ENCODE measurements around the gene TPPP2. TPM values are rescaled to one million over a fixed set of nuclear protein-coding genes. Genes with fewer than 3 reads are reported as not detected.

Gene TPPP2
- total and polyA plus RNA-seq, 8 donors: 0.23 to 0.59 (median 0.46) TPM; not detected in 5

Small RNA genes within 50 kb of the gene (microRNA-seq; reads per million reads assigned to microRNA genes)
- gene MIR6717: 0 reads per million in 2 donors

Other genes starting within 250 kb of the TPPP2 start
- 1 to 10 TPM in 3 of 6 donors, under 1 TPM in 3; 0.31 to 9.9 (median 1.5) TPM for gene RNASE6, start 248.9 kb upstream of the TPPP2 start, total RNA-seq
- 1 to 10 TPM in 1 of 2 donors, under 1 TPM in 1; 0.99 to 1.1 TPM for gene RNASE6, start 248.9 kb upstream of the TPPP2 start, polyA plus RNA-seq
- 100 to 1,000 TPM; 281 to 696 (median 362) TPM for gene RNASE1, start 227.4 kb upstream of the TPPP2 start, total RNA-seq
- gene RNASE1, start 227.4 kb upstream of the TPPP2 start, polyA plus RNA-seq: 100 to 1,000 TPM; 144 to 177 TPM
- gene RNASE3, start 138.8 kb upstream of the TPPP2 start, total RNA-seq: not detected
- gene RNASE3, start 138.8 kb upstream of the TPPP2 start, polyA plus RNA-seq: not detected
- 1 to 10 TPM in 2 of 6 donors, under 1 TPM in 3, not detected in 1; 0.28 to 1.3 (median 0.72) TPM for gene RNASE2, start 74.7 kb upstream of the TPPP2 start, total RNA-seq
- under 1 TPM; 0.27 to 0.45 TPM for gene RNASE2, start 74.7 kb upstream of the TPPP2 start, polyA plus RNA-seq
- gene METTL17, start 40.2 kb upstream of the TPPP2 start, total RNA-seq: 10 to 100 TPM; 19.0 to 34.1 (median 25.6) TPM
- gene METTL17, start 40.2 kb upstream of the TPPP2 start, polyA plus RNA-seq: 100 to 1,000 TPM in 1 of 2 donors, 10 to 100 TPM in 1; 61.2 to 103 TPM
- not detected for gene SLC39A2, start 30.9 kb upstream of the TPPP2 start, total RNA-seq
- under 1 TPM in 1 of 2 donors, not detected in 1; 0.09 TPM for gene SLC39A2, start 30.9 kb upstream of the TPPP2 start, polyA plus RNA-seq
- 10 to 100 TPM; 37.5 to 75.4 (median 47.4) TPM for gene NDRG2, start 5.2 kb upstream of the TPPP2 start, total RNA-seq
- 100 to 1,000 TPM; 104 to 159 TPM for gene NDRG2, start 5.2 kb upstream of the TPPP2 start, polyA plus RNA-seq
- under 1 TPM in 2 of 6 donors, not detected in 4; 0.08 to 0.12 TPM for gene RNASE13, start 4.6 kb downstream of the TPPP2 start, total RNA-seq
- gene RNASE13, start 4.6 kb downstream of the TPPP2 start, polyA plus RNA-seq: under 1 TPM; 0.15 to 0.23 TPM
- under 1 TPM in 4 of 6 donors, not detected in 2; 0.23 to 0.78 (median 0.28) TPM for gene RNASE7, start 12.1 kb downstream of the TPPP2 start, total RNA-seq
- gene RNASE7, start 12.1 kb downstream of the TPPP2 start, polyA plus RNA-seq: under 1 TPM in 1 of 2 donors, not detected in 1; 0.11 TPM
- gene RNASE8, start 27.6 kb downstream of the TPPP2 start, total RNA-seq: not detected
- gene RNASE8, start 27.6 kb downstream of the TPPP2 start, polyA plus RNA-seq: not detected
- 10 to 100 TPM; 24.5 to 58.0 (median 36.4) TPM for gene ARHGEF40, start 40.1 kb downstream of the TPPP2 start, total RNA-seq
- 10 to 100 TPM; 68.8 to 77.0 TPM for gene ARHGEF40, start 40.1 kb downstream of the TPPP2 start, polyA plus RNA-seq
- 10 to 100 TPM; 13.5 to 23.6 (median 16.1) TPM for gene ZNF219, start 68.4 kb downstream of the TPPP2 start, total RNA-seq
- gene ZNF219, start 68.4 kb downstream of the TPPP2 start, polyA plus RNA-seq: 10 to 100 TPM; 19.8 to 20.5 TPM
- gene TMEM253, start 70.8 kb downstream of the TPPP2 start, total RNA-seq: 1 to 10 TPM in 2 of 6 donors, under 1 TPM in 4; 0.16 to 1.6 (median 0.56) TPM
- 1 to 10 TPM; 1.8 to 4.9 TPM for gene TMEM253, start 70.8 kb downstream of the TPPP2 start, polyA plus RNA-seq
- gene OR5AU1, start 125.8 kb downstream of the TPPP2 start, total RNA-seq: not detected
- not detected for gene OR5AU1, start 125.8 kb downstream of the TPPP2 start, polyA plus RNA-seq
- 100 to 1,000 TPM; 118 to 257 (median 175) TPM for gene HNRNPC, start 239.2 kb downstream of the TPPP2 start, total RNA-seq
- 100 to 1,000 TPM; 259 to 269 TPM for gene HNRNPC, start 239.2 kb downstream of the TPPP2 start, polyA plus RNA-seq
- gene RPGRIP1, start 249.9 kb downstream of the TPPP2 start, total RNA-seq: under 1 TPM in 3 of 6 donors, not detected in 3; 0.16 to 0.23 (median 0.21) TPM
- gene RPGRIP1, start 249.9 kb downstream of the TPPP2 start, polyA plus RNA-seq: under 1 TPM; 0.08 to 0.31 TPM